Heart left ventricle (tissue), 16 donors: ENCODE results near the gene MMP12. TPM values are rescaled to one million over a fixed set of nuclear protein-coding genes. Genes with fewer than 3 reads are reported as not detected.
"Not testable (repeated sequence)": the region's sequence is repeated elsewhere in the genome, so short reads cannot be mapped to it uniquely, and the experiment has no call there.

ENCODE experiments used
- ATAC-seq, 4 donors: fragments of 200-7000 bp; cut with Tn5 transposase; one replicate each; pipeline ENCODE4 v1.9.1; 2020 to 2022; ENCODE audit warnings: moderate library complexity in 4 of 4, mild to moderate bottlenecking in 3 of 4, moderate number of reproducible peaks in 1 of 4
- DNase-seq, 5 donors: peaks; one replicate each; pipeline ENCODE4 v3.0.0-alpha.2; 2020
- H3K27ac ChIP-seq, 12 donors: fragments of 200-600 bp; sonication (generic) in 4 of 12; one replicate each; pipeline versions ENCODE4 v1.5.0 to v1.8.0; 2016 to 2022; ENCODE audit warnings: mild to moderate bottlenecking in 2 of 12
- H3K27me3 ChIP-seq, 9 donors: fragments of 200-600 bp; sonication (generic) in 2 of 9; one replicate each; pipeline versions ENCODE4 v1.5.1 to v1.8.0; 2016 to 2022; ENCODE audit warnings: mild to moderate bottlenecking in 3 of 9
- H3K36me3 ChIP-seq, 9 donors: fragments of 200-600 bp; sonication (generic) in 2 of 9; one replicate each; pipeline versions ENCODE4 v1.5.0 to v1.8.0; 2018 to 2022; ENCODE audit warnings: mild to moderate bottlenecking in 2 of 9
- H3K4me1 ChIP-seq, 12 donors: fragments of 200-600 bp; sonication (generic) in 4 of 12; one replicate each; pipeline versions ENCODE4 v1.5.0 to v1.8.0; 2016 to 2022; ENCODE audit warnings: mild to moderate bottlenecking in 3 of 12
- H3K4me3 ChIP-seq, 12 donors: fragments of 200-600 bp; sonication (generic) in 4 of 12; one replicate each; pipeline versions ENCODE4 v1.5.0 to v1.8.0; 2017 to 2022; ENCODE audit warnings: mild to moderate bottlenecking in 9 of 12, moderate library complexity in 4 of 12
- H3K9me3 ChIP-seq, 12 donors: fragments of 200-600 bp; sonication (generic) in 4 of 12; one replicate each; pipeline versions ENCODE4 v1.5.0 to v1.8.0; 2016 to 2022; ENCODE audit warnings: mild to moderate bottlenecking in 1 of 12
- POLR2A ChIP-seq, 2 donors: fragments of 450-650 bp; IDR thresholded peaks; one replicate each; pipeline ENCODE4 v1.6.1; 2017; ENCODE audit warnings: antibody characterized with exemption in 2 of 2, mild to moderate bottlenecking in 2 of 2, moderate library complexity in 2 of 2
- WGBS, 4 donors: extraction: QIAGEN DNeasy Blood & Tissue Kit in 2 of 4; methylation state at CpG; one replicate each; pipeline versions ENCODE4 v1.1.5 to v1.1.7; 2013 to 2018; 5-methylcytosine and 5-hydroxymethylcytosine counted together
- intact Hi-C, 10 donors: fragments of 100-400 bp; cut with DNase I; formaldehyde crosslinking; loops; one replicate each; pipeline versions ENCODE4 v1.11.1 to v1.14.2; 2022
- polyA plus RNA-seq, 2 donors: library from polyadenylated mRNA; stranded (reverse); fragments of 200-250 nt; gene quantifications; one replicate each; pipeline ENCODE4 v1.2.3, GENCODE V29; 2013
- total RNA-seq, 9 donors: library from RNA; depleted of rRNA in 2 of 9; stranded (reverse); fragments of >200 nt in 2 of 9; fragmentation: NEBNext Ultra II Directional in 3 of 9; extraction: Animal tissue kit (Norgen Biotek cat#: 25700) in 3 of 9; gene quantifications; one replicate each; pipeline versions ENCODE4 v1.1.0 to v1.2.4, GENCODE V29; 2016 to 2023
- TF ChIP-seq, protein P1 (sequence below), 12 donors: fragments of 200-600 bp; sonication (generic) in 4 of 12; IDR thresholded peaks; one replicate each; pipeline versions ENCODE4 v1.5.0 to v1.8.0; 2018 to 2022; ENCODE audit warnings: antibody characterized with exemption in 12 of 12, mild to moderate bottlenecking in 5 of 12
- donor health status: ischemic (EF 13 %, LVEDD 7.1; RV severe dilation, severe dysfunction).
- donor health status: healthy with polysubstance abuse.
- donor health status: DM: no; HTN: yes; CAD: no.
- donor health status: DM: no; HTN: no; CAD: no.
- donor health status: ischemic (EF 25% LVEDD 6.9; RV normal size, moderate dysfunction).
- donor health status: ischemic (EF 25% LVEDD 5.7; RV mildly dilated, moderate dysfunction).
- donor health status: healthy.
- donor health status: DM: yes; HTN: yes; CAD: no.
- donor health status: ischemic (EF 35%, LVEDD 5.7; RV mildly dilated, moderate dysfunction).
- donor health status: nonischemic (EF 11% LVEDD 7.7; RV severe dilation, severe dysfunction).
- donor health status: DM: yes; HTN: yes; CAD: no.
- donor health status: PGD.
- donor health status: ischemic (EF 29% LVEDD 5.4; RV normal size, mild dysfunction).
- donor health status: nonischemic (EF 23%, LVEDD 6.1; RV moderate dilation, normal function).

Gene MMP12
- total and polyA plus RNA-seq, 11 donors, result 0.16 to 0.21 TPM; not detected in 9

DNA sequence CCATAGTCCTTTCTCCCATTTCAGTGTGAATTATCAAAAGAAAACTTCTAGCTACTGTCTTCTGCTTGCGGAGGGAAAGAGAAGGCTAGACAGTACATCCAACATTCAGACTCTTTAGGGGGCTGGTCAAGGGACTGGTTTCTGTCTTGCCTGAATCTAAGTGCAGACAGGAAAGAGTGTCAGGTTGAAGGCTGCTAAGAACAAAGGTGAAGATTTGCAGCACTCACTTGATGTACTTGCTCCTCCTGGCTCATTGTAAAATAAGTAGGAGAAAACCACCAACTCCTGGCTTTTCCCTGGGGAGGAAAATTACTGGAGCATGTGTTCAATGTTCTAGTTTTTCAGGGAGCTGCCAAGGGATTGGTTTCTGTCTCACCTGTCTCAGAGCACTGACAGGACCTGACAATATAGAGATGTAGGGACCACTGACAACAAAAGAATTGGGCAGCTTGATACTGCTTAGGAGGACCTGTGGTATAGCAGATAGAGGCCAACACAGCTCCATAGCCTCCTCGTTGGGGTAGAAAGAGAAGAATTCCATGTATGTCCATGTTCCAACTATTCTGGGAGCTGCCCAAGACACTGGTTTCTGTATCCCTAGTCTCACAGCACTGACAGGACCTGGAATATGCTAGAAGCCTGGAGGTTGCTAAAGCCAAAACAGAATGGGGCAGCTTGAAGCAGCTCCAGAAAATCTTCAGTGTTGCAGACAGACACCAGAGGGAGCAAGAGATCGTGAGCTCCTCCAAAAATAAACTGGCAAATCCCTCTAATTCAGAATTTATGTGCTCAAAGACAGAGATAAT, 39.7 kb upstream of the MMP12 start:
- H3K4me3 ChIP-seq, result no peak overlapping the region
- intact Hi-C loops, result no loop called here
- no peaks in the 10 kb centered on the region for H3K36me3 ChIP-seq
- H3K9me3 ChIP-seq, result no peaks in the 10 kb centered on the region
- peaks cover 0 to 18% (median 0%) of the 10 kb centered on the region in 9 donors for H3K27me3 ChIP-seq
- H3K27ac ChIP-seq, result peak overlapping the region in 1 of 12 donors; percentile 38
- DNase-seq (no peak), ATAC-seq (peak in 2 of 4 donors; percentile 18 to 42)
- 30 to 39% (median 32%) methylated on average over 3 of the region's 3 CpGs for WGBS, 4 donors
- H3K4me1 ChIP-seq, result no peaks in the 10 kb centered on the region
- TF ChIP-seq, protein P1, sequence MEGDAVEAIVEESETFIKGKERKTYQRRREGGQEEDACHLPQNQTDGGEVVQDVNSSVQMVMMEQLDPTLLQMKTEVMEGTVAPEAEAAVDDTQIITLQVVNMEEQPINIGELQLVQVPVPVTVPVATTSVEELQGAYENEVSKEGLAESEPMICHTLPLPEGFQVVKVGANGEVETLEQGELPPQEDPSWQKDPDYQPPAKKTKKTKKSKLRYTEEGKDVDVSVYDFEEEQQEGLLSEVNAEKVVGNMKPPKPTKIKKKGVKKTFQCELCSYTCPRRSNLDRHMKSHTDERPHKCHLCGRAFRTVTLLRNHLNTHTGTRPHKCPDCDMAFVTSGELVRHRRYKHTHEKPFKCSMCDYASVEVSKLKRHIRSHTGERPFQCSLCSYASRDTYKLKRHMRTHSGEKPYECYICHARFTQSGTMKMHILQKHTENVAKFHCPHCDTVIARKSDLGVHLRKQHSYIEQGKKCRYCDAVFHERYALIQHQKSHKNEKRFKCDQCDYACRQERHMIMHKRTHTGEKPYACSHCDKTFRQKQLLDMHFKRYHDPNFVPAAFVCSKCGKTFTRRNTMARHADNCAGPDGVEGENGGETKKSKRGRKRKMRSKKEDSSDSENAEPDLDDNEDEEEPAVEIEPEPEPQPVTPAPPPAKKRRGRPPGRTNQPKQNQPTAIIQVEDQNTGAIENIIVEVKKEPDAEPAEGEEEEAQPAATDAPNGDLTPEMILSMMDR (IDR thresholded peaks at IDR 0.05), result peak in 11 of 12 donors; percentile 25 to 54 (median 38)
- no peak for TF ChIP-seq POLR2A (IDR thresholded peaks at IDR 0.05)

DNA sequence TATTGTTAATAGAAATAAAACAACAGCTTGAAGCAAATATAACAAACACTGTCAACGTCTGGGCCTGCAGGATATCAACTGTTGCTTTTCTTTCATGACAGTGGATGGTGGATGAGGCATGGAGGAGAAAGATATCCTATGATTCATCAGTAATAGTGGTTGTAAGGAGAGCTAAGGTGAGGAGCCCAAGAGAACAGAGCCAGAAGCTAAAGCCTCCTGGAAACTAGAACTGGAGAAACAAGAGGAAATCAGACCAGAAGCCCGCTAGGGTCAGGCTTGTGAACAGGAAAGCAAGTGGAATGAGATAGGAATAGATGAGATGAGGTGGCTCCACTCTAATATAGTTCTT, 37.7 kb upstream of the MMP12 start:
- ATAC-seq (no peak), DNase-seq (no peak)
- no peak overlapping the region for H3K4me3 ChIP-seq
- no peaks in the 10 kb centered on the region for H3K36me3 ChIP-seq
- peaks cover 0 to under 1% (median 0%) of the 10 kb centered on the region in 9 donors for H3K27me3 ChIP-seq
- peak overlapping the region in 1 of 12 donors; percentile 24 for H3K27ac ChIP-seq
- intact Hi-C loops, result no loop called here
- TF ChIP-seq, protein P1 (IDR thresholded peaks at IDR 0.05), result no peak
- no peak for TF ChIP-seq POLR2A (IDR thresholded peaks at IDR 0.05)
- no peaks in the 10 kb centered on the region for H3K4me1 ChIP-seq
- H3K9me3 ChIP-seq, result no peaks in the 10 kb centered on the region
- WGBS, 4 donors, result 65 to 77% (median 71%) methylated on average over 2 of the region's 2 CpGs

DNA sequence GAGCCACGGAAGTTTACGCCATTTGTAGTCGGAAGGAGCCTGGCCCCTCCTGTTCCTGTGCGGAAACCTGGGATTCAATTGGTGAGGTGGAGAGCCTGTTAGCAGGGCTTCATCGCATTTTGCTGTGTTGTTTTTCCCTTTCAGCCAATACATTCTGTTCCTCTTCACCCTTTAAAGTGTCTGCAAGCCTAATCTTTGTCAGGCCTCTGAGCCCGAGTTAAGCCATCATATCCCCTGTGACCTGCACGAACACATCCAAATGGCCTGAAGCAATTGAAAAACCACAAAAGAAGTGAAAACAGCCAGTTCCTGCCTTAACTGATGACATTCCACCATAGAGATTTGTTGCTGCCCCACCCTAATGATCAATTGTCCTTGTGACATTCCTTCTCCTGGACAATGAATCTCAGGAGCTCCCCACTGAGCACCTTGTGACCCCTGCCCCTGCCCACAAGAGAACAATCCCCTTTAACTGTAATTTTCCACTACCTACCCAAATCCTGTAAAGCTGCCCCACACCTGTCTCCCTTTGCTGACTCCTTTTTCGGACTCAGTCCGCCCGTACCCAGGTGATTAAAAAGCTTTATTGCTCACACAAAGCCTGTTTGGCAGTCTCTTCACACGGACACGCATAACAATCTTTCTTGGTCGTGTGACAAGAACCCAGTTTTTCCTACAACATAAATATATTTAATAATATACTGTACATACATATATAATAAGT, 37.1 kb upstream of the MMP12 start:
- no peak for ATAC-seq

DNA sequence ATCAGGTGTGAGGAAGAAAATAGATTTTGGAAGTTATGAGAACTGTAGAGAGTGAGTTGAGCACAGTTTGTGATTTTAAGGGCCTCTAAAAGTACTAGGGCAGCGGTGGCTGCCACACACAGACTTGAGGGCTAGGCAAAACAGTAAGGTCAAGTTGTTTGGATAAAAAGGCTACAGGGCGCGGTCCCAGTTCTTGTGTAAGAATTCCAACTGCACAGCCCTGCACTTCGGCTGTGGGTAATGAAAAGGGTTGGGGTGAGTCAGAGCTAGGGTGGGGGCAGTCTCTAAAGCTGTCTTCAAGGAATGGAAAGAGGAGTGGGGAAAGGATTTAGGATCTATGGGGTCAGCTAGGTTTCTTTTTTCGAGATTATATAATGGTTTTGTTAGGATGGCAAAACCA, 31.1 kb upstream of the MMP12 start:
- H3K9me3 ChIP-seq, H3K4me1 ChIP-seq, DNase-seq, H3K27ac ChIP-seq, intact Hi-C loops, H3K4me3 ChIP-seq, ATAC-seq, H3K27me3 ChIP-seq, H3K36me3 ChIP-seq: not testable (repeated sequence)
- 83 to 91% (median 85%) methylated on average over 5 of the region's 5 CpGs for WGBS, 4 donors

More for the DNA sequence above, 37.1 kb upstream of the MMP12 start:
- TF ChIP-seq, protein P1 (IDR thresholded peaks at IDR 0.05), result no peak
- no peak for TF ChIP-seq POLR2A (IDR thresholded peaks at IDR 0.05)
- intact Hi-C loops, result no loop called here
- Histone ChIP-seq H3K36me3 (no peaks in the 10 kb centered on the region), H3K27ac (peak overlapping the region in 1 of 12 donors; percentile 24), H3K4me3 (no peak overlapping the region), H3K4me1 (no peaks in the 10 kb centered on the region), H3K9me3 (no peaks in the 10 kb centered on the region), H3K27me3 (no peaks in the 10 kb centered on the region)
- WGBS, 4 donors, result 88 to 92% (median 90%) methylated on average over 13 of the region's 13 CpGs
- DNase-seq, result no peak

DNA sequence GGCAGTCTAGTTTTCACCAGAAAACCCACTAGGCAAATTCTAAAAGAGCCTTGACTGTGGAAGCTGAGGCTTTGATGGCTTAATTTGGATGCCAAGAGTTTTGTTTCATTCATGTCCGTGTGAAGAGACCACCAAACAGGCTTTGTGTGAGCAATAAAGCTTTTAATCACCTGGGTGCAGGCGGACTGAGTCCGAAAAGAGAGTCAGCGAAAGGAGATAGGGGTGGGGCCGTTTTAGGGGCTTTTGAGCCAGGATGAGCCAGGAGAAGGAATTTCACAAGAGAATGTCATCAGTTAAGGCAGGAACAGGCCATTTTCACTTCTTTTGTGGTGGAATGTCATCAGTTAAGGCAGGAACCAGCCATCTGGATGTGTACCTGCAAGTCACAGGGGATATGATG, 29.1 kb upstream of the MMP12 start:
- DNase-seq, H3K4me3 ChIP-seq, ATAC-seq, H3K36me3 ChIP-seq, H3K9me3 ChIP-seq, H3K4me1 ChIP-seq, H3K27me3 ChIP-seq, H3K27ac ChIP-seq, intact Hi-C loops: not testable (repeated sequence)
- 72 to 86% (median 73%) methylated on average over 5 of the region's 5 CpGs for whole genome bisulfite sequencing, 4 donors
